NB4 (cell line): ENCODE measurements around the gene CCDC15.
"Not testable (repeated sequence)": the region's sequence is repeated elsewhere in the genome, so short reads cannot be mapped to it uniquely, and the experiment has no call there.

Source experiments
- DNase-seq: peaks from one replicate; pipeline ENCODE4 v3.0.0; 2010; ENCODE audit warnings: low read depth
- H3K4me3 ChIP-seq: one replicate; pipeline ENCODE4 v1.5.1; 2011; ENCODE audit warnings: mild to moderate bottlenecking, low read depth, low read length, moderate library complexity
- CTCF ChIP-seq: IDR thresholded peaks from one replicate; pipeline ENCODE4 v1.5.1; 2012; ENCODE audit warnings: low read depth, low read length
- MYC ChIP-seq: IDR thresholded peaks from 2 replicates; pipeline ENCODE4 v1.6.1; 2011; ENCODE audit warnings: low read depth, low read length
- POLR2A ChIP-seq: IDR thresholded peaks from 2 replicates; pipeline ENCODE4 v1.6.1; 2011; ENCODE audit warnings: mild to moderate bottlenecking; ENCODE audit not compliant: insufficient read length; ENCODE audit errors: extremely low read depth
- TF ChIP-seq, protein P1 (sequence below): IDR thresholded peaks from 2 replicates; pipeline ENCODE4 v1.6.1; 2011; ENCODE audit warnings: low read depth, low read length

The CCDC15 gene

GRCh38 chr11:125085301-125086081 lies 131.5 kb downstream of the CCDC15 start:
- no peak overlapping the region for H3K4me3 ChIP-seq
- no peak for DNase-seq
- TF ChIP-seq POLR2A (no peak), CTCF (peak; percentile 15), MYC (no peak)
- TF ChIP-seq, protein P1, sequence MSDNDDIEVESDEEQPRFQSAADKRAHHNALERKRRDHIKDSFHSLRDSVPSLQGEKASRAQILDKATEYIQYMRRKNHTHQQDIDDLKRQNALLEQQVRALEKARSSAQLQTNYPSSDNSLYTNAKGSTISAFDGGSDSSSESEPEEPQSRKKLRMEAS = no peak

DNA sequence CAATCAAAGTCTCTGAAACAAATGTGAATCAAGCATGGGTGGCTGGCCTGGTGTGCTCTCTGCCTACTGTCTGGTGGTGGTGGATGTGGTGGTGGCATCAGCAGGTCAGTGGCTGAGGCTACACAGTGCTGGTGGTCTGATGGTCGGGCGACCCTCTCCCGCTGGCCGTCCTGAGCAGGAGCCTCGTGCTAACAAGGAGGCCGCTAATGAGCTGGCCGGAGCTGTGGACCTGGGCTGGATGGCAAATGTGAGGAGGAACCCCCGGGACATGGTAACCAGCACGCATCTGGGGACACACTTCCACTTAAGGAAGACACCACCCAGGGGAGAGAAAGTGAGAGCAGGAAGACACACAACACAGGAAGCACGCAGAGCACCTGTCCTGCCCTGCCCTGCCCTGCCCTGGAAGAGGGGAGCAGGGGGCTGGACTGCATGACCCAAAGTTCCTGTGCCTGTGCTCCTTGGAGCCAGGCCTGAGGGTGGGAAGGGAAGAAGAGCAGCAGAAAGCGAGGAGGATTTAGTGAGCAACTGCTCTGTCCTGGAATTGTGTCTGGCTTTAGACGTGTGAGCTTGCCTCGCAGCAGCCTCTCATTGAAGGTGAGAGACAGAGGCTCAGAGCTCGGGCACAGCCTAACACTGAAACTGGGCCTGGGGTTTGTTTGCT lies 132.8 kb downstream of the CCDC15 start:
- H3K4me3 ChIP-seq = no peak overlapping the region

GRCh38 chr11:125088123-125088522 lies 134.1 kb downstream of the CCDC15 start:
- no peak overlapping the region for H3K4me3 ChIP-seq
- no peak for DNase-seq
- TF ChIP-seq, protein P1 = no peak
- TF ChIP-seq MYC (no peak), CTCF (no peak), POLR2A (no peak)

More for the DNA sequence above, 132.8 kb downstream of the CCDC15 start:
- TF ChIP-seq CTCF (no peak), MYC (no peak), POLR2A (no peak)
- TF ChIP-seq, protein P1 = no peak
- no peak for DNase-seq

DNA sequence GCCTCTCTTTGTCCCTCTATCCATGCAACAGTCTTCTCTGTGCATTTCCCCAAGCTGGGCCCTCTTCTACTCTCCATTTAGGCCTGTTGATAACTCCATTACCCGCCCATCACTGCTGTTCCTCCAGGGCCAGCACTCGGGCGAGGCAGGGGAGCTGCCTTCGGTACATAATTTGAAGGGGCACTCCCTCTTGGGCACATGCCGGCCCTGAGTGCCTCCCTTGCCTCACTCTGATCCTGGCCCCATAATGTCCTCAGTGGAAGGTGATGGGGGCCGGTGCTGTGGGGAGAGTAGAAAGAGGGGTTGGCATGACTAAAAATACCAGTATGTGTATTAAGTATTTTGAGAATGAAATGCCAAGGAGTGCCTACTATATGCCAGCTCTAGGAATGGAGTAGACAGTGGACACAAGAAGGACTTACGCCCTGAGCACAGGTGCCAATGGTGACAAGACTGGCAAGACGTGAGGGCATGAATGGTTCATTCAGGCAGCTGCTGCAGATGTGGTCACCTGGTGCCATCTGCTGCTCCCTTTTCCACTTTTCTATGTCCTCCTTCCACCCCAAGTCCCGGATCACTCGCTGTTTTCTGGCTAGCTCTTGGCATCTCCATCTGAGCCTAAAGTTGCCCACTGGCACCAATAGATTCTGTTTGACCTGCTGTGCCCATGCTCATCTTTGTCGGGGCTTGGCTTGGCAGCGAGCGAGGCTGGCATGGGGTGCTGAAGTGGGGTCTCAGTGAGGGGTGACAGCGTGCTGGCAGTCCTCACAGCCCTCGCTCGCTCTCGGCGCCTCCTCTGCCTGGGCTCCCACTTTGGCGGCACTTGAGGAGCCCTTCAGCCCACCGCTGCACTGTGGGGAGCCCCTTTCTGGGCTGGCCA lies 134.8 kb downstream of the CCDC15 start:
- DNase-seq = no peak

GRCh38 chr11:125089481-125089880 lies 135.5 kb downstream of the CCDC15 start:
- H3K4me3 ChIP-seq, DNase-seq: not testable (repeated sequence)

More for the DNA sequence above, 134.8 kb downstream of the CCDC15 start:
- TF ChIP-seq CTCF (no peak), MYC (no peak), POLR2A (no peak)
- TF ChIP-seq, protein P1 = no peak
- H3K4me3 ChIP-seq = no peak overlapping the region

DNA sequence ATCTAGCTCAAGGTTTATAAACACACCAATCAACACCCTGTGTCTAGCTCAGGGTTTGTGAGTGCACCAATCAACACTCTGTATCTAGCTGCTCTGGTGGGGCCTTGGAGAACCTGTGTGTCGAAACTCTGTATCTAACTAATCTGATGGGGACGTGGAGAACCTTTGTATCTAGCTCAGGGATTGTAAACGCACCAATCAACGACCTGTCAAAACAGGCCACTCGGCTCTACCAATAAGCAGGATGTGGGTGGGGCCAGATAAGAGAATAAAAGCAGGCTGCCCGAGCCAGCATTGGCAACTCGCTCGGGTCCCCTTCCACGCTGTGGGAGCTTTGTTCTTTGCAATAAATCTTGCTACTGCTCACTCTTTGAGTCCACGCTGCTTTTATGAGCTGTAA lies 136.1 kb downstream of the CCDC15 start:
- not testable (repeated sequence) for DNase-seq, H3K4me3 ChIP-seq
